ENCODE measurements around the gene PIK3CG. TPM values are rescaled to one million over a fixed set of nuclear protein-coding genes. Genes with fewer than 3 reads are reported as not detected.
"Not testable (repeated sequence)": the region's sequence is repeated elsewhere in the genome, so short reads cannot be mapped to it uniquely, and the experiment has no call there.

PIK3CG gene
- total and polyA plus RNA-seq, 2 donors (not counting 1 experiment from before 2014, with no cell fraction given): 0.09 TPM; not detected in 1

- H3K36me3 ChIP-seq (ENCODE audit: control insufficient read depth, insufficient read depth, low read length): no peaks in the 10 kb centered on the region
- no peak overlapping the region for H2AFZ ChIP-seq (ENCODE audit: low read length)
- no peaks in the 10 kb centered on the region for H4K20me1 ChIP-seq (ENCODE audit: control insufficient read depth, extremely low read depth, insufficient read depth, low read length)
- no peaks in the 10 kb centered on the region for H3K79me2 ChIP-seq (ENCODE audit: control insufficient read depth, insufficient read depth, low read length)
- DNase-seq (ENCODE audit: low read depth in 2 of 2): no peak
- no peak overlapping the region for H3K4me3 ChIP-seq (replicated peaks in 1 of 4; ENCODE audit: control extremely low read depth in 1 of 4, insufficient read depth in 1 of 4, low read depth in 3 of 4, low read length in 4 of 4)
- H3K27me3 ChIP-seq (ENCODE audit: control insufficient read depth, insufficient read depth, low read length): peaks cover 6% of the 10 kb centered on the region
- H3K4me1 ChIP-seq (ENCODE audit: control insufficient read depth, extremely low read depth, insufficient read depth, low read length): no peaks in the 10 kb centered on the region
- H3K9ac ChIP-seq (ENCODE audit: insufficient read depth, low read length): no peak overlapping the region
- TF ChIP-seq CTCF (conservative IDR thresholded peaks at IDR 0.05 in 1 of 2, IDR thresholded peaks at IDR 0.05 in 1 of 2; ENCODE audit: low read depth in 1 of 2, low read length in 2 of 2) (no peak), EZH2 (IDR thresholded peaks at IDR 0.05; ENCODE audit: low read length, missing control alignments) (no peak)
- no peaks in the 10 kb centered on the region for H3K9me3 ChIP-seq (ENCODE audit: control insufficient read depth, insufficient read depth, low read depth, low read length)
- H3K4me2 ChIP-seq (ENCODE audit: extremely low read depth, insufficient read depth, low read length): no peak overlapping the region
- no peak overlapping the region for H3K27ac ChIP-seq (ENCODE audit: insufficient read depth, low read length)
These were observed 87.7 kb downstream of the PIK3CG start for GRCh38 chr7:106952658-106953231.

- Histone ChIP-seq H3K36me3 (ENCODE audit: control insufficient read depth, insufficient read depth, low read length) (no peaks in the 10 kb centered on the region), H3K4me1 (ENCODE audit: control insufficient read depth, extremely low read depth, insufficient read depth, low read length) (no peaks in the 10 kb centered on the region), H3K4me3 (replicated peaks in 1 of 4; ENCODE audit: control extremely low read depth in 1 of 4, insufficient read depth in 1 of 4, low read depth in 3 of 4, low read length in 4 of 4) (no peak overlapping the region), H3K27ac (ENCODE audit: insufficient read depth, low read length) (no peak overlapping the region), H3K4me2 (ENCODE audit: extremely low read depth, insufficient read depth, low read length) (no peak overlapping the region), H3K27me3 (ENCODE audit: control insufficient read depth, insufficient read depth, low read length) (peaks cover 13% of the 10 kb centered on the region), H3K79me2 (ENCODE audit: control insufficient read depth, insufficient read depth, low read length) (no peaks in the 10 kb centered on the region), H4K20me1 (ENCODE audit: control insufficient read depth, extremely low read depth, insufficient read depth, low read length) (no peaks in the 10 kb centered on the region), H3K9me3 (ENCODE audit: control insufficient read depth, insufficient read depth, low read depth, low read length) (no peaks in the 10 kb centered on the region), H2AFZ (ENCODE audit: low read length) (no peak overlapping the region), H3K9ac (ENCODE audit: insufficient read depth, low read length) (no peak overlapping the region)
- TF ChIP-seq EZH2 (IDR thresholded peaks at IDR 0.05; ENCODE audit: low read length, missing control alignments) (no peak), CTCF (conservative IDR thresholded peaks at IDR 0.05 in 1 of 2, IDR thresholded peaks at IDR 0.05 in 1 of 2; ENCODE audit: low read depth in 1 of 2, low read length in 2 of 2) (no peak)
- no peak for DNase-seq (ENCODE audit: low read depth in 2 of 2)
These were observed 89.8 kb downstream of the PIK3CG start for GRCh38 chr7:106954840-106955239.

- not testable (repeated sequence) for H3K4me2 ChIP-seq (ENCODE audit: extremely low read depth, insufficient read depth, low read length); H3K9ac ChIP-seq (ENCODE audit: insufficient read depth, low read length); H3K4me1 ChIP-seq (ENCODE audit: control insufficient read depth, extremely low read depth, insufficient read depth, low read length); H3K4me3 ChIP-seq (replicated peaks in 1 of 4; ENCODE audit: control extremely low read depth in 1 of 4, insufficient read depth in 1 of 4, low read depth in 3 of 4, low read length in 4 of 4); H4K20me1 ChIP-seq (ENCODE audit: control insufficient read depth, extremely low read depth, insufficient read depth, low read length); DNase-seq (ENCODE audit: low read depth in 2 of 2); H3K36me3 ChIP-seq (ENCODE audit: control insufficient read depth, insufficient read depth, low read length); H3K79me2 ChIP-seq (ENCODE audit: control insufficient read depth, insufficient read depth, low read length); H3K9me3 ChIP-seq (ENCODE audit: control insufficient read depth, insufficient read depth, low read depth, low read length); H2AFZ ChIP-seq (ENCODE audit: low read length); H3K27ac ChIP-seq (ENCODE audit: insufficient read depth, low read length)
- peaks cover 15% of the 10 kb centered on the region for H3K27me3 ChIP-seq (ENCODE audit: control insufficient read depth, insufficient read depth, low read length)
These were observed 90.8 kb downstream of the PIK3CG start for GRCh38 chr7:106955857-106956256.

Other genes with a start within 250 kb of the PIK3CG start
- 36.7 and 39.1 TPM in 2 replicates for gene CCDC71L, start 204.1 kb upstream of the PIK3CG start, total RNA-seq
- 20.3 and 25.7 TPM in 2 replicates for gene CCDC71L, start 204.1 kb upstream of the PIK3CG start, polyA plus RNA-seq
- 12.6 and 14.7 TPM in 2 replicates for gene PRKAR2B, start 179.4 kb downstream of the PIK3CG start, total RNA-seq
- 6.5 and 9.5 TPM in 2 replicates for gene PRKAR2B, start 179.4 kb downstream of the PIK3CG start, polyA plus RNA-seq

Data from fibroblast of lung (primary cell).